T follicular helper cell (primary cell): ENCODE results near the gene TMCO4.
"Not testable (repeated sequence)": the region's sequence is repeated elsewhere in the genome, so short reads cannot be mapped to it uniquely, and the experiment has no call there.

ENCODE experiments used
- DNase-seq: peaks from one replicate; pipeline ENCODE4 v3.0.0-alpha.2; 2020; ENCODE audit warnings: low read depth

TMCO4 gene

GRCh38 chr1:19656134-19656779, 143.5 kb downstream of the TMCO4 start:
- DNase-seq, result no peak

GRCh38 chr1:19655718-19656080, 144.0 kb downstream of the TMCO4 start:
- DNase-seq, result no peak

GRCh38 chr1:19654886-19655717, 144.6 kb downstream of the TMCO4 start:
- DNase-seq, result no peak

GRCh38 chr1:19654386-19654785, 145.3 kb downstream of the TMCO4 start:
- no peak for DNase-seq

DNA sequence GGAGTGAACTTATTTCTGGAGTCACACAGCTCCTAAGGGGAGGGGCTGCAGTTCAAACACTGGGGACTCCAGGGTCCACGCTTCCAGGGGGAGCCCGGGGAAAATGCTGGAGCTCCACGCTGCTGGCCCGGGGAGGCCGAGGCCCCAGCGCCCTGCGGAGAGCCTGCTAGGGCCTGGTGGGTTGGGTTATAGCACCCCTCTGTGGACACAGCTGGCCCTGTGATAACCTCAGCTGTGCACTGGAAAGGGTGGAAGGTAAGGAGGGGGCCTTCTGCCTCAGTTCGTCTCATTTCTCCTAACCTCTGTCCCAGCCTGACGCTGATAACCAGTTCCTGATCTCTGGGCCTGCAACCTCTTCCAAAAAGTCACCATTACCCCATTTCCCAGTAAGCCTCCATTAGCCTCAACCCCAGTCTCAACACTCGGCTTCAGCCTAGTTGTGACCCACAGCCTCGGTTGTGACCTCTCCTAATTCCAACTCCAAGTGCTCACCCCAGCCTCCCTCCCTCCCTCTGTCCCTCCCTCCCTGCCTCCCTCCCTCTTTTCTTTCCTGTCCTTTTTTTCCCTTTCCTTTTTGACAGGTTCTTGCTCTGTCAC, 148.5 kb downstream of the TMCO4 start:
- DNase-seq, result peak; percentile 32

DNA sequence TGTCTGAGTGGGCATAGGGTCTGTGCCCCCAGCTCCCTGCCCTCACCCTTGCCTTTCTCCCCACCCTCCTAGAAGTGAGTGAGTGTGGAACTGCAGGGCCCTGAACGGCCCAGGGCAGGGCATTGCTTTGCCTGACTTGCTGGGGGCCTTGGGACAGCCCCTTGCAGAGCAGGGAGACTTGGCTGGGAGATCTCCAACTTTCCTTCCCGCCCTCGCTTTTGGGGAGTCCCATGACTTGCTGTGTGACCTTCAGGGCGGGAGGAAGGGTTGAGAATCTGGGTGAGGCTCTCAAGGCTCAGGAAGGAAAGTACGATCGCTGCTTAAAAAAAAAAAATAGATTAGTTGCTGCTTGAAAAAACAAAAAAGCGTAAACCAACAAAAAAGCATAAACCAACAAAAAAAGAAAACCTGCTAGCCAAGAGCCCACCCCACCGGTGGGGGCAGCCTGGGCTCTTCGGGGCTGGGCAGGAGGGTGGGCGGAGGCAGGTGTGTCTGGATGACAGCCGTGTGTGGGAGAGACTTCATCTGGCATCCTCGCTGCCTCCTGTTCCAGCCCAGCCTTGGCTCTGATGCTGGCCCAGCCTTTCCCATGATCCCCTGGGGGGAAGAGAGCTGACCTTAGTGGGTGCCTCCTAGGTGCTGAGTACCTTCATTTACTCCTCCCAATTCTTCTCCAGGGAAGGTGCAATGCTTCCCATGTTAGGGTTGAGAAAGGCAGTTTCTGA, 149.1 kb downstream of the TMCO4 start:
- no peak for DNase-seq

GRCh38 chr1:19648689-19649088, 151.0 kb downstream of the TMCO4 start:
- DNase-seq, result no peak

GRCh38 chr1:19648239-19648638, 151.5 kb downstream of the TMCO4 start:
- no peak for DNase-seq

- no peak for DNase-seq
Measured at GRCh38 chr1:19647643-19648042, 152.1 kb downstream of the TMCO4 start.

DNA sequence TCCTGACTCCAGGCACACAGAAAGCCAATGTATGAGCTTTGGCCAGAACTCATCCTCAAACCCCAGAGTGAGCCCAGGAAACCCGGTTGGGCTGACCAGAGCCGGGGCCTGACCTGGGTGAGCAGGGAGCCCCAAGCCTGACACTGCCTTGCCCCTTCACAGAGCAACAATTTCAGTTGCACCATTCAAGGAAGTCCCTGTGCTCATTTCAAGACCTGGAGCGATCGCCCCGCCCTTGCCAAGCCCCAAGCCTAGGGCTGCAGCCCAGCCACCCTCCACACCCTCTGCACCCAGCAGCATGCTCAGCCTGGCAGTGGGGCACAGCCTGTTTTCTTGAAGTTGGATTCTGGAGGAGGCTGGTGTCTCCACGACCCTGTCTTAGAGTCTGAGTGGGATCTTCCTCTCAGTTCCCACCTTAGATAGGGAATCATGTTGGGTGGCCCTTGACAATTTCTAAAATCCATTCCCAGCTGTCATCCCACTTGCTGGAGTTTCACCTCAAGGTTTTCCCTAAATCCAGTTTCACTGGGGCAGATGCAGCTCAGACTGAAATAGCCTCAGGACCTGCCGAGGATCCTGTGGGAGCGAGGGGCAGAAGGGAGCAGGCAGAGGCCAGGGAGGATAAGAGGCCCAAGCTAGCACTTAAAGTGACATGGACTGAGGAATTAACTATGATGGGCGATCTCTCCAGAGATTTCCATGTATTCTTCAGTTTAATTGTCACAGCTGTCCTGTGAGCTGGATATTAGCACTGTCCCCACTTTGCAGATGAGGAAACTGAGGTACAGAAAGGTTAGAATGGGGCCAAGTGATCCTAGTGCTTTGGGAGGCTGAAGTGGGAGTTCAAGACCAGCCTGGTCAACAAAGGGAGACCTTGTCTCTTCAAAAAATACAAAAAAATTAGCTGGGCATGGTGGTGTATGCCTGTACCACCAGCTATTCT, 153.1 kb downstream of the TMCO4 start:
- no peak for DNase-seq

- no peak for DNase-seq
Measured at GRCh38 chr1:19645411-19646251, 154.1 kb downstream of the TMCO4 start.

DNA sequence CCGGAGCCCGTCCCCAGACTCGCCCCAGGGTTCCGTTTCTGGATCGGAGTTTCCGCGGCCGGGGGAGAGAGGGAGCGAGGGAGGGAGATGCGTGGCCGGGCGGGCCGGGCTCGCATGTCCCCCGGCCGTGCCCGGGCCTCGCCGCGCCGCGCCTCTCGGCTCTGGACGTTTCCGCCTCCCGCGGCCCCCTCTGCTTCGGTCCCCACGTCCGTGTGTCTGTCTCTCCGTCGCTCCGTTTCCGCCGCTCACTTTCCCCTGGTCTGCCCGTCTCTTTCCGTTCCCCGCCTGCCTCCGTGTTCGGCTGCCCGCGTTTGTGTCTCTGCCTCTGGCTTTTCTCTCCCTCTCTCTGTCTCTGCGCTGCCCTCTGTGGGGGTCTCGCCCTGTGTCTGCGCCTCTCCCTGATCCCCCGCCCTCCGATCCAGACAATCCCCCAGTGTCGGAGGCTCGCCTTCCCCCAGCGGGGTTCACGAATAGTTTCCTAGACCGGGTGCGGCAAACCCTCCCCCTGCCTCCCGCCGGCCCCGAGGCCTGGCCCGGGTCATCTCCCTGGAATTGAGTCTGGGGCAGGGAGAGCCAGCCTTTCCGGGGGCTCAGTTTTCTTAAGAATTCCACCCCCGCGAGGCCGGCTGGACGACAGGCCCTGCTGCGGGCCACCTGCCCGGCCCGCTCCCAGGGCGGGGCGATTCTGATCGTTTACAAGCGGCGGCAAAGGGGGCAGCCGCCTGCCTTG, 154.9 kb downstream of the TMCO4 start:
- DNase-seq, result no peak

DNA sequence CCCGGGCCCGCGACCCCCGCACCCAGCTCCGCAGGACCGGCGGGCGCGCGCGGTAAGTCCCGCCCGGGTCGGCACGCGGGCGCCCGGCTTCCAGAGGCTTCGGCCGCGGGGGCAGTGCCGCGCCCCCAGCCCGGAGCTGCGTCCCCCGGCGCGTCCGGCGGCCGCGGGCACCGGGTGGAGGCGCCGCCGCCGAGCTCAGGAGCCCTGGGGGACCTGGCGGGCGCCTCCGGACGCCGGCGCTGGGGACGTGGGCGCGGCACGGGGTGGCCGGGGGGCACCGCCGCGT, 155.4 kb downstream of the TMCO4 start:
- DNase-seq, result no peak

DNA sequence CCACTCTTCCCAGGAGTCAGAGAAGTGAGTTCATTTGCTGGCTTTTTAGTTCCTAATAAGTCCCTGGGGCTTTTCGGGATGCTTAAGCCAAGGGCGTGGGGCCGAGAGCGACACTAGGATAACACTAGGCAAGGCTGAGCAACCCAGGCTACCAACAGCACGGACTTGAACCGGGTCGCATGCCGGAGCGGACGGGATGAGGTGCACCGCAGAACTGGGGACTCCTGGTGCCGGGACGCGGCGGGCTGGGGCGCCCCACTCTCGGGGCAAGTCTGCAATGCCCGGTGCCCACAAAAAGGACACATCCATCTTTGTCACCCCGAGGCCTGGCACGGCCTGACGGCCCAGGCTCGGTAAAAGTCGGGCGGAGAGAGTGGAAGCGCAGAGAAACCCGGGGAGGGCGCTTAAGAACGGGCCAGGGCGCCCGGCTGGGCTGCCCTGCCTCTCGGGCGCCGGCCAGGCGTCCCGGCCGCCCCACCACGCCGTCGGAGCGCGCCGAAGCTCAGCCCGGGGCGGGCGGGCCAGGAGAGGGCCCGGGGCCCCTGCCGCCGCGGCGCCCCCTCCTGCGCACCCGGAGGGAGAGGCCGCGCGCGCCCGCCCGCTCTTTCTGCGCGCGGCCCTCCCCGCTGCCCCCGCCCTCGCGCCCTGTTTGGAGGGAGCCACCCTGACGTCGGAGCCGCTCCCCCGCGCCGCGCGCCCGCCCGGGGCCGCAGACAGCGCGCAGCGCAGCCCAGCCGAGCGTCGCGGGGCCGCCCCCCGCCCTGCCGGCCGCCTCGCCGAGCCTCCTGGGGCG, 155.9 kb downstream of the TMCO4 start, which contains the start of gene NBL1:
Gene NBL1, plus strand, starts transcription at position 710 of the 793 bp plus-strand sequence. CDS start 10,720 bp downstream, outside the sequence.
- DNase-seq, result peak; percentile 62

- DNase-seq, result no peak
Measured at GRCh38 chr1:19643121-19643520, 156.6 kb downstream of the TMCO4 start.

- DNase-seq, result no peak
Measured at GRCh38 chr1:19640363-19641316, 159.1 kb downstream of the TMCO4 start.

DNA sequence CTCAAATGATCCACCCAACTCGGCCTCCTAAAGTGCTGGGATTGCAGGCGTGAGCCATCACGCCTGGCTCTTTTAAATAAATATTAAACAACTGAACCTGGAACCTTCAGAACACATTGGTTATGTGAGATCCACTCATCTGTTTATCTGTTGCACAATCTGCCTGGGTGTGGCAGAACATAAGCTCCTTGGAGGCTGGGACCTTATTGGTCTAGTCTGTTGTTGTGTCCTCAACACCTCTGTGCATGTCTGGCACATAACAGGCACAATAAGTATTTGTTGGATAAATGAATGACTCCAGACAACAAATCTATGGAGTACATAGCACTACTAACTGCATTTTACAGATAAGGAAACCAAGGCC, 159.7 kb downstream of the TMCO4 start:
- no peak for DNase-seq

GRCh38 chr1:19639228-19639627, 160.5 kb downstream of the TMCO4 start:
- not testable (repeated sequence) for DNase-seq
